HG03558 (cell line): Measurements from ENCODE around the gene LRP1B.
A peak's percentile ranks its signal among the peaks of the same experiment; 100 is the strongest.

Source experiments
- ATAC-seq: cut with Tn5 transposase; IDR thresholded peaks from one replicate; pipeline ENCODE4 v1.9.1; 2021; ENCODE audit warnings: moderate number of reproducible peaks; ENCODE audit not compliant: unreplicated experiment; ENCODE audit errors: extremely low read depth

Gene LRP1B

DNA sequence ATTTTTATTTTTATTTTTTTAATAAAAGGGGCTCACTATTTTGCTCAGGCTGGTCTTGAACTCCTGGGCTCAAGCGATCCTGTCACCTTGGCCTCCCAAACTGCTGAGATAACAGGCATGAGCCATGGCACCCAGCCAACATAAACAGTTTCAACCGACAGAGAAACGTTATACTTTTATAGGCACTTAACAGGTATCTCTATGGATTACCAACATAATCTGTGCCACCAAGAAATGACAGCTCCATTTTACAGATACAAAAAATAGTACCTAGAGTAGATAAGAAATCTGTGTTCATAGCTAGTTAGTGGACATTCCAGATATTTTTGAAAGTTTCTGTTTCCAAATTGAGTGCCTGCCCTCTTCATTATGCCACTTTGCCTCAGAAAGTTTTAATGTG is 1316.7 kb downstream of the LRP1B start:
- no peak for ATAC-seq

DNA sequence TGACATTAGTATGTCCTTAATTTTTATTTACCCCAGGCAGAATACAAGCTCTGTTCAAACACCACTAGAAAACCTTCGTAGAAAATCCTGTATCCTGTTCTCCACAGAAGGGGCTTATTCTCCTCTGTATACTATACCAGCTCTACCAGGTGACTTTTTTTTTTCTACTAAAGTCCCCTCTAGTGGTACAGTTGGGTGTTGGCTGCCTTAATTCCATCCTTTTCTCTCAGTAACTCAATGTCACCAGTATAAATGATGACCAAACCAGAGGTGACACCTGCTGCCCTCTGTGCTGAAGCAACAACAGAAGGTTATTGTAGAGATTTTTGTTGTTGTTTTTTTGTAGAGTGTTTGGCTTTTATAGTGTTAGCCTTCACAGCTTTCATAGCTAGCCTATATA is 1322.0 kb downstream of the LRP1B start:
- peak; percentile 55 for ATAC-seq

DNA sequence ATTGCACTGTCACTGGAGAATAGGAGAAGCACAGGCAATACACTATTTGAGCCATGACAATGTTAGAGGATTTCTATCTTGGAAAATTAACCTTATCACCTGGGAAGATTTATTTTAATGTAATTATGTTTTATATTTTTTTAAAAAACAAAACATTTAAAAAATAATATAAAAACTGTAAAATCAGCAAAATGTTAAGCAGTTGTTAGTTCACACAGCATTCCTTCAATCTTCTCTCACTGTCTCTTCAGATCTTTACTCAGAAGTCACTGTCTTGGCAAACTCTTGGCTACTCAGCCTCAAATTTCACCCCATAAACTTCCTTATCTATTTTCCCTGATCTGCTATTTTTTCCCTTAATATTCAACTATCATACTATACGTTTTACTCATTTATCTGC is 1322.6 kb downstream of the LRP1B start:
- no peak for ATAC-seq

DNA sequence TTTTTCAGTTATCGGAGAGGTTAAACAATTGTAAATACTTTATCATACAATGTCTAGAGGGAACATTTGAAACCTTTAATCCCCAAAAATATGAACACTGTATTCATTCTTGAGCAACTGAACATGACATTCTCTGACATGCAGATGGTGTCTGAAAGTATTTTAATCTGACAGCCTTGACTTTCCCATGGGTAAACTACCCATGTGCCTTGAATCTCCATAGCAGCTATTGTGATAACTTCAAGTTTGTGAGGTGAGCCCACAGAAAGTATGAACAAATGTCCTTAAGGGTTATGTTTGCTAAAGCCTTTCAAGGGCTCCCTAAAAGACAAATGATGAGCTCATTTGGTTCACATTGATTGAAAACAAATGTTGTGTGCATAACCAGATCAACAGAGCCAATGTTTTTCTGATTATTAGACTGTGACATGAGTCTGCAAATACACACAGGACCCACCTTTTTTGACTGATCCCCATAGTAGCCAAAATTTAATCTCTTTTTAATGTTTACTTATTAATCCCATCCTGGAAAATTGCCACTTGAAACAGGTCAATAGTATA is 1326.0 kb downstream of the LRP1B start:
- no peak for ATAC-seq

DNA sequence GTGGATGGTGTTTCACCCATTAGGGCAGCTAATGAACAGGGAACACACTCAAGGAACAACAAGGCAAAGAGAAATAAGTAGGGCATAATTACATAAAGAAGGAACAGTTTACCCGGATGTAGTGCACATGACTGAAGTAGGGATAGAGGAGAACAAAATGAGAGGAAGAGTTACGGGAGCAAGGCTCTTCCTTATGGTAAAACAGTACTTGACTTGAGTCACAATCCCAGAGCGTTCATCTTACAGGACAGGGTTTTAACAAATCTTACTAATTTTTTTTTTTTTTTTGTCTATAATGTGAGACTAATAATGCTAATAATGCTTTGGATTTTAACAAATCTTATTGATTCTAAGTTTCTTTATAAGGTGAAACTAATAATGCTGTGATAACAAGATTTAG is 1329.5 kb downstream of the LRP1B start:
- no peak for ATAC-seq

DNA sequence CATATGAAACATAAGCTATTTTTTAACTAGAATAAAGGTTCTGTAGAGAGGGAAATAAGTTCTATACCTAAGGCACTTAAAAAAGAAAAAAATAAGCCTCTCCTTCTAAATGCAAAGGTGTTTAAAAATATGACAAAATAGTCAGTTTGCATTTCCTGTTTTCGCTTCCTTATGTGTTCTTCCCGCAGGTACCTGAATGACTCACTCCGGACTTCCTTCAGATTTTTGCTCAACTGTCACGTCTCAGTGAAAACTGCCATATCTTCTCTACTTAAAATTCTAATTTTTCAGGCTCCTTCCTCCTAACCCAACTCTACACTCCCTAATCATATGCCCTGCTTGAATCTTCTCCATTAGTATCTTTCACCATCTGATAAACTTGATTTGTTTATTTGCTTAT is 1333.1 kb downstream of the LRP1B start:
- peak; percentile 92 for ATAC-seq

DNA sequence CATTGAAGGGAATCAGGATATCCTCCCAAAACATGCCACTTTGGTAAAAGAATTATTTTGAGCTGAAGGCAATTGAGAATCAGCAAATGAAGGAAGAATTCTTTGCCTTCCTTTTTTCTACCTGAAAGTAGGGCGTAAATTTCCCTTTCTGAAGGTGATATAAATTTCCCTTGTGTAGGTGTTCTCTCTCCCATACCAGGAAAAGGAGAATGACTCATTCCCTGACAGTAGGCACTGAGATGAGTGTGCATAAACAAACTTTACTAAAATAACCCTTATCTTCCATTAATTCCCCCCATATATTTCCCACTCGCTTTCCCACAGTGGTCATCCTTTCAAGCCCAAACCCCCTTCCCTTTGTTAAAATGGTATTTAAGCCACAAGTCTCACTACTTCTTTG is 1339.0 kb downstream of the LRP1B start:
- ATAC-seq = no peak

DNA sequence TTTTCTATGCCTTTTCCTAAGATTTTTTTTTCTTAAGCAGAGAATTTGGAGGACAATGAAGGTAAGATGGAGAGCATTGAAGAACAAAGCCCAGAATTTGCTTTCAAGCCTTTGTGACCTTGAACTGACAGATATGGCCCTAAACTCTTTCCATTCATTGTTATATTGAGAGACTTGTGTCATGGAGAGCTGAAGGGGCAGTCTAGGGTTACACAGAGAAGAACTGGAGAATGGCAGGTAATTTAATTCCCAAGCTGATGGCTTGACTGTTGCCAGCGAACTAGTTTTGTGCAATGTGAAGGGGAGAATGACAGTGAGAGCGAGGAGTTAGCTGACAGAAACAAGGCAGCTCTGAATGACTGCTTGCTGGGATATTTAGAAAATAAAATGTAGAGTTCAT is 1344.2 kb downstream of the LRP1B start:
- ATAC-seq = no peak

DNA sequence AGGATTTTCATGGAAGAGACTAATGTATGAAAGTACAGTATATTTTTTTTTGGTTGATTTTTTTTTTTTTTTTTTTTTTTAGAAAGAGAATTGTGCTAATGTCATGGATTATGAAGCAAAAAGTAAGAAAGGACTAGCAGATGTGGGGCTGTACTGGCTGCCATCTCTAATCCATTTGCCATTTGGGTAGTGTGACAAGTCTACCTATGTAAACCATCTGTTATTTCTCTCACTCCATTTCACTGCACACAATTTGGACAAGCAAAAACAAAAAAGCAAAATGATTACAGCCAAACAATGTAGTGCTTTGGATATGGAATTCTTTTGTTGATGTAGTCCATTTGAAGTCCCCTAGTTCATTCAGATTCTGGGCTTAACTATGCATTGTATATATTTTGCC is 1355.4 kb downstream of the LRP1B start:
- ATAC-seq = no peak

DNA sequence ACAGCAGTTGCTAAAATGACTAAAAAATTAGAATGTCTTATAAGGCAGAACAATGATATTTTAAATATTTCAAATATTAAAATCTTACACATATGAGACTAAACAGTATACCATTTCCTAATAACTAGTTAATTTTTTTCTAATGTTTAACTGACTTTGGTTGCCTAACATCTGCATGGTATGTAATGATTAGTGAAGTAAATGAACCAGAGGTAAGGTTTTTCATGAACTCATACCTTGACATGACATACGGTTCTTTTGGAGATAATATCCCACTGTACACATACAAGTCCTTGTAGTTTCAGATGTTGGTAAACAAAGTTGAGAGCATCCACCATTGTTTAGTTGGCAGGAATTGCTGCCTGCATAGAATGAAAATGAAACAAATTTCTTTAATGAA is 1360.2 kb downstream of the LRP1B start:
- no peak for ATAC-seq

DNA sequence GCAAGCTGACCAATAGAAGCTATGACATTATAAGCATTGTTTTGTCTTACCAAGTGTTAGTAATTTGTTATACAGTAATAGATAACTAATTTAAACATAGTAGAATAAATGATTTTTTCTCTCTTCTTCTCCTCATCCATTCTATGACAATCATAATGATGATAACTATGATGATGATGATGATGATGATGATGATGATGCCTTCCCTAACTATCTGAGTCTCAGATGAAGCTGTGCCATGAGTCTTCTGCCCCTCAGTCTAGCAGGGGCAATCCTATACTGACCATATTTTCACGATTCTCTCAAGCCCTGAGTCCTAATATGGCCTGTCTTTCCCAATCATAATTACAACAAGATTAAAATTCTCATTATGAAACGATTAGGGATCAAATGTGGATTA is 1369.0 kb downstream of the LRP1B start:
- ATAC-seq = no peak

DNA sequence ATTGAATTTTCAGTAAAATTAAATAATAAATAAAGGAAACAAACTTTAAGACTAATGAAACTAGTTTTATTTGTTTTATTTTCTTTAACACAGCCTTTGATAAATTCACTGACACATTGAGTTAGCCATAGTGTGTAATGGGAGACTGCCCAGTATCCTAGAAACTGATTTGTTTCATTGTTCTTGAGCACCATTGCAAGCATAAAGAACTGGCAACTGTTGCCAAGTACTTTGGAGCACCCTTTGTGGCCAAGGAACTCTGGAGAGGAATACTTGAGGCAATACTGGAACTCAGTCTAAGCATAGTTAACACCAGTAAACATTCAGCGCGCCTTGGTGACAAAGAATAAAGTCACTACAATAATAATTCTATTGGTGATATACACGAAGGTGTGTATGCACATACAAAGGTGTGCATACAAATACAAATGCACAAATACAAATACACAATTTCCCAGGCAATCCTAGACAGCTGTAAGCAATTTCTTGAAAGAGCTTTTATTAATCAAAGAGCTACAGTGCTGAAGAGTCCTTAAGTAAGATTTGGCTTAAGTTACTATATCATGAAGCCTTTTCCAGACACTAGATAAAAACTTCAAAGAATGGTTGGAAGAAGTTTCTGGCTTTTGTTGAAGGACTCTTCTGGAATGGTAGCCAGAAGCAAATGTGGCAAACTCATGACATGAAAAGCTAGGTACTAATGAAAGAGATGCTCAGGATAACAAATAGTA is 1371.2 kb downstream of the LRP1B start:
- no peak for ATAC-seq

DNA sequence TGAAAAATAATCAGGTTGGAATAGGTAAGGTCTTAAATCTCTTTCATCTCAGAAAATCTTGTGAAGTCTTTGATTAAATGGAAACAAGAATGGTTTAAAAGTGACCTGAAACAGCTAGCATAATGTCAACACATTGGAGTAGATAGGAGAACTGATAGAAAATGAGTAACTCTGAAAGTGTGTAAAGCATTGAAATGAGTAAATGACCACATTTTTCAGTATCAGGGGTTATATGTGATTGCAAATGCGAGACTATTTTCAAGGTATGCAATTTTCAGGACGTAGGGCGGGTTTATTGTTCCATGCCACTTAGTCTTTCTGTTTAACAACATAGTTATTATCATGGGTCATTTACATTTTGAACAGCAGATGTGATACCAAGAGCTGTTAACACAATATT is 1383.2 kb downstream of the LRP1B start:
- peak; percentile 97 for ATAC-seq

DNA sequence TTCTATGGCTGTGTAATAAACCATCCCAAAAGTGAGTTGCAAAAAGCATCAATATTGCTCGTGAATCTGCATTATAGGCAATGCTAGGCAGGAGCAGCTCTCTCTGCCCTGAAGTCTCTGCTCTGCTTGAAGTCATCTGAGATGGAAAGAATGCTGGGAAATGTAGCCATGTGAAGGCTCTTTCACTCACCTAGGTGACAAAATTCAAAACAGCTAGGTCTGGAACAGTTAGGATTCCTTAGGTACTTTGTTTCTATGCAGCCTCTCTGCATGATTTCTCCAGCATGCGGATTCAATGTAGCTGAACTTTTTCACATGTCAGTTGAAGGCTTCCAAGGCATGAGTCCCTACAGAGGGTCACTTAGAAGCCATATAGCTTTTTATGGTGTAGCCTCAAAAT is 1383.7 kb downstream of the LRP1B start:
- no peak for ATAC-seq

DNA sequence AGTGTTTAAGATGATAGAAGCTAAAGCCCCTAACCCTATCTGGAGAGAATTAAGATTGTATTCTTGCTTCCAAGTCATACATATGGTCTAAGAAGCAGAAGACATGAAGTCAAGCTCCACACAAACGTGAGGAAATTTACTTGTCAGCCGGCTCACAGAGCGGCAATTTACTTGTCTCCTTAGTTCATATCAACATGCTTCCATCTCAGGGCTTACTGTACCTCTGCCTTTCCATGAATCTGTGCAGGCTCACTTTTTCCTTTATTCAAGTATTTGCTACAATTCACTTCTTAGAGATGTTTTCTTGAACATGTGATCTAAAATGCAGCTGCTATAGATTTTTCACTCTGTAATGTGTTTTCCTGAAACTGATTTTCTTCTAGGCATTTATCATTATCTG is 1386.4 kb downstream of the LRP1B start:
- ATAC-seq = no peak

DNA sequence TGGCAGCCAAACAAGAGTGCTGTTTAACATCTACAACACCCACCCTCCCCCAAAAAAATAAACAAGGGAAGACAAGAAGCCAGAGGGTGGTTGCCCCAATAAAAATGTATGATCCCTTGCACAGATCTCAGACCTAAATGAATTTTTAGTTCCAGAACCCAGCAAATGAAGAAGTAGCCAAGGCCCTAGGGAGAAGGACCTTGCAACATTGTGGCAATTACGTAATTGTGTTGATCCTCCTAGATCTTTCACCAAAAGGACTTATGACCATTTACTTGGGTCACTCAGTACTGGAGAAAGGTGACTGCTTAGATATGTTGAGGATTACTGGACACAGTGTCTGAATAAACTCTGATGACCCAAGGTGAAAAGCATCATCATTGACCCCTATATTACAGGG is 1393.8 kb downstream of the LRP1B start:
- ATAC-seq = no peak

DNA sequence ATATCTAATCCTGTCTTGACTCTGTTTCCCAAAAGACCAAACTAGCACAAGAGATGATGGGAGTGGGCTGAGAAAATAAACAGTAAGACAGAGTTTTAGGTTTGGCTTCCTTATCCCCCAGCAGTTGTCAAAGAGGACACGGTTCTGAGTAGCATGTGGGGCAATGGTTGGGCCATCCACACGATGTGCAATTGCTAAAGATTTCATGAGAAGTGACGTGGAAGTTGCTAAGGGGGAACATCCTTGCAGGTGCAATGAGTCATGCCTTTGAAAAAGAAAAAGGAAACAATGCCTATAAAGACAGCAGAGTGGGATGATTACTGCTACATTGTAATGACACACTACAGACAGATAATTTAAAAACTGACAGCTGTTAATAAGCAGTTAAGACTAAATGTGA is 1395.8 kb downstream of the LRP1B start:
- ATAC-seq = no peak

DNA sequence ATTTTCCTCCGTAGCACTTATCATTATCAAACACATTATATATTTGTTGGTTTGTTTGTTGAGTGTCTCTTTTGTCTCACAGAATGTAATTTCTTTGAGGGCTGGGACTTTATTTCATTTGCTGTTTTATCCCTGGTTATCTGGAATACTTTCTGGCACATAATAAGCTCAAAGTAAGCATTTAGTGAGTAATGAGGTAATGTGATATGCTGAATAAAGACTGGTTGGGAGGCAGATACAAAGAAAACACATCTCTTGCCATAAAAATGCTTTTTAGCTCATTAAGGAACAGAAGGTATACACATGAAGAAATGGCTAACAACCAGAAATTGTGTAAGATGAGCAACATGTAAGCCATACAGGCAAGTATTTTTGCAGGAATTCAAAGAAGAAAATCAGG is 1411.8 kb downstream of the LRP1B start:
- ATAC-seq = no peak

DNA sequence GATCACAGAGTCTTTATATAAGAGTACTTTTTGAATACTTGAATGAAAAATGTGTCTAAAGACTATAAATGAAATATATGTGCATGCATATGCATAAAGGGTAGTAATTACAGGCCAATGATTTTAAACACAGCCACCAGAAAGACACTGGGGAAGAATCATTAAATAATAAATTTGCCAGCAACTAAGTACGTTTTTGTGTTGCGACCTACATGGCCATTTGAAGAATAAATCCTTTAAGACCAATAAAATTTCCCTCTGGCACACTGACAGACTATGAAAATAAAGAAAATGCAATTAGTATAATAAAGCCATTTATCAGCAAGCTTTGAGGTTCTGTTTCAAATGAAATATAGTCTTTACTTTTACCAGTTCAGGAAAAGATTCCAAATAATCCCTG is 1413.3 kb downstream of the LRP1B start:
- no peak for ATAC-seq

DNA sequence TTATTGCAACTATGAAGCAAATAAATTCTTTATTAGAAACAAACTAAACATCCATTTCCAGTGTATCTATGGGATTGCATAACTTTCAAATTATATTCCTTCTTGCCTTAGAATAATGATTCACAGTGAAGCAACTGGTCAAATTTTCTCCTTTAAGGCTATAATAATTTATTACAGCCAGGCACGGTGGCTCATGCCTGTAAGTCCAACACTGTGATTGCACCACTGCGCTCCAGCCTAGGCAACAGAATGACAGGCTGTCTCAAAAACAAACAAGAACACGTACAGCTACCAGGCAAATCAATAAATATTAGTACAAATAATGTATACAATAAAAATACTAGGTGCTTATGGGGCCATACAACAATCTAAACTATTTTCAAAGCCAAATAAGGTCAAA is 1416.2 kb downstream of the LRP1B start:
- ATAC-seq = no peak

DNA sequence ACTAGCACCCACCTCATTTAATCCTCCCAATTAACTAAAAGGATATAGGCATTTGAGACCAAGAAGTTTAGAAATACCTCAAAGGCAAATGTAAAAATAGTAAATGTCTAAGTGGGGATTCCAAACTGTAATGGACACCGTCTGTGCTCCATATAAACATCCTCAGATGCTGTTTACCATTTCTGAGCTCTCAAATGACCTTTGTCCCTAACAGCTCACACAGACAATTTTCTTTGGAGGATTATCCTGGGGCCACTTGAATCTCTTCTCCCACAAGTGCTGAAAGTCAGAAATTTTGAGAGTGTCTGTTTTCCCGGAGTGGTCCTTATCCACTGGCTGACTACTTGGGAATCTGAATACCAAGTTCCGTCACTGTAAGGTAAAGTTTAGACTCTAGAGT is 1418.9 kb downstream of the LRP1B start:
- no peak for ATAC-seq

DNA sequence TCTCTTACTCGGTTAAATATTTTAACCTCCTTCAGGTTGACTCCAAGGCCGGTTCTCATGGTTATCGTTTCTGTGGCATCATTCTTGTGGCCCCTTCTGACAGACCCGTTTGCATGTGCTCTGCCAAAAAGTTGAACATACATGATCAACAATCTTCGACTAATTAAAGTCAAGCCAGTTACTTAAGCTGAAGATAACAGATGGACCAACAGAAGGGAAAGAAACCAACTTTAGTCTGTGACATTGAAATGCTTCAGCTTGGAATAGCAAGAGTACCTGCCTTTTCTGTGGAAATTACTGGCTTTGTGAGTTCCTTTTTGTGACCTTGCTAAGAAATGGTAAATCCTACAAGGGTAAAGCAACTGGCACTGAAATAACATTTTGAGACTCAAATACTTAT is 1429.1 kb downstream of the LRP1B start:
- ATAC-seq = no peak
